Measurements from ENCODE around the gene CCDC85B. TPM values are rescaled to one million over a fixed set of nuclear protein-coding genes. Genes with fewer than 3 reads are reported as not detected.
A peak's percentile ranks its signal among the peaks of the same experiment; 100 is the strongest.

Gene CCDC85B
- total RNA-seq, 1 experiment from 2014 or later, result 55.3 TPM

- TF ChIP-seq CDX4 (CRISPR knock-in tag; IDR thresholded peaks at IDR 0.05; ENCODE audit: borderline replicate concordance) (no peak), CBFB (CRISPR knock-in tag; IDR thresholded peaks at IDR 0.05; ENCODE audit: low read depth) (no peak), ZBTB21 (CRISPR knock-in tag; IDR thresholded peaks at IDR 0.05; ENCODE audit: borderline replicate concordance) (no peak), ZNF232 (CRISPR knock-in tag; IDR thresholded peaks at IDR 0.05) (no peak), OVOL2 (CRISPR knock-in tag; IDR thresholded peaks at IDR 0.05; ENCODE audit: borderline replicate concordance) (no peak), ZBTB43 (CRISPR knock-in tag; IDR thresholded peaks at IDR 0.05) (no peak), CREB1 (CRISPR knock-in tag; IDR thresholded peaks at IDR 0.05) (no peak), TEAD4 (CRISPR knock-in tag; IDR thresholded peaks at IDR 0.05) (no peak), RELA (CRISPR knock-in tag; IDR thresholded peaks at IDR 0.05; ENCODE audit: borderline replicate concordance) (0 out of 2 replicates have a peak, but pooled peaks have one; percentile 25), NFATC4 (CRISPR knock-in tag; IDR thresholded peaks at IDR 0.05) (peak; percentile 63; the same call in 1 of the 2 replicates), EMX1 (CRISPR knock-in tag; IDR thresholded peaks at IDR 0.05) (no peak), STAT6 (CRISPR knock-in tag; conservative IDR thresholded peaks at IDR 0.05; ENCODE audit: low read depth) (no peak), NFYB (CRISPR knock-in tag; conservative IDR thresholded peaks at IDR 0.05; ENCODE audit: low read depth) (no peak), PRDM15 (CRISPR knock-in tag; IDR thresholded peaks at IDR 0.05) (no peak), PRRX2 (CRISPR knock-in tag; IDR thresholded peaks at IDR 0.05) (peak; percentile 47; the same call in 1 of the 2 replicates), SOX15 (CRISPR knock-in tag; IDR thresholded peaks at IDR 0.05) (no peak), ETV6 (CRISPR knock-in tag; IDR thresholded peaks at IDR 0.05) (no peak)
Observed at GRCh38 chr11:65852508-65853245, 37.8 kb upstream of the CCDC85B start (continued).

GRCh38 chr11:65853246-65853979 is 37.1 kb upstream of the CCDC85B start:
- no peak overlapping the region for H3K4me3 Mint-ChIP-seq
- ChIA-PET CTCF (interaction anchor here (0.9 to 6.3 kb wide), 14 partner anchors 8 to 162 kb away, joined by 3 to 134 read pairs (median 4); partner anchors contain the start of genes AP5B1, CCDC85B, CST6 and FIBP), POLR2A (interaction anchor here (0.6 to 1.1 kb wide), 6 partner anchors 8 to 133 kb away, joined by 3 to 6 read pairs (median 4); partner anchors contain the start of genes FIBP, RNASEH2C and SNX32)
- peaks cover 53% of the 10 kb centered on the region for H3K36me3 Mint-ChIP-seq
- H3K9me3 Mint-ChIP-seq, result peaks cover 6% of the 10 kb centered on the region; the same call in 1 of the 2 replicates
- H3K4me1 Mint-ChIP-seq, result peaks cover 24% of the 10 kb centered on the region
- peaks cover 4% of the 10 kb centered on the region; the same call in 1 of the 2 replicates for H3K27me3 Mint-ChIP-seq (ENCODE audit: low read depth)
- DNase-seq (ENCODE audit: low spot score) (no peak), ATAC-seq (peak; percentile 16)
- peak overlapping the region; percentile 72 for H3K27ac Mint-ChIP-seq
- peak; percentile 55 for TF ChIP-seq NFATC4 (CRISPR knock-in tag; IDR thresholded peaks at IDR 0.05)
- TF ChIP-seq GRHL2 (CRISPR knock-in tag; IDR thresholded peaks at IDR 0.05; ENCODE audit: insufficient replicate concordance, severe bottlenecking), result no peak
- TF ChIP-seq ZNF232 (CRISPR knock-in tag; IDR thresholded peaks at IDR 0.05), result no peak
- no peak for TF ChIP-seq KAT7 (CRISPR knock-in tag; IDR thresholded peaks at IDR 0.05; ENCODE audit: borderline replicate concordance)
- TF ChIP-seq USF2 (CRISPR knock-in tag; IDR thresholded peaks at IDR 0.05), result no peak
- TF ChIP-seq ATF1 (CRISPR knock-in tag; IDR thresholded peaks at IDR 0.05), result no peak
- no peak for TF ChIP-seq TCF7 (CRISPR knock-in tag; IDR thresholded peaks at IDR 0.05; ENCODE audit: low read depth)
- TF ChIP-seq ZNF263 (CRISPR knock-in tag; IDR thresholded peaks at IDR 0.05; ENCODE audit: low read depth), result no peak
- TF ChIP-seq NR2C2 (CRISPR knock-in tag; IDR thresholded peaks at IDR 0.05), result no peak
